Neural progenitor cell (in vitro differentiated cells): ENCODE measurements around the gene AMD1. TPM values are rescaled to one million over a fixed set of nuclear protein-coding genes. Genes with fewer than 3 reads are reported as not detected.

Experiments
- DNase-seq: peaks from one replicate; pipeline ENCODE4 v3.0.0-alpha.2; 2016; ENCODE audit warnings: low spot score
- H2AFZ ChIP-seq: fragments of 200-600 bp; sonication (generic); replicated peaks from 2 replicates; pipeline ENCODE4 v1.6.1; 2016; ENCODE audit warnings: antibody characterized with exemption
- H3F3A ChIP-seq: fragments of 200-600 bp; sonication (generic); 2 replicates; pipeline ENCODE4 v1.6.1; 2016; ENCODE audit warnings: antibody characterized with exemption, low read depth
- H3K27ac ChIP-seq: fragments of 200-600 bp; sonication (generic); 2 replicates; pipeline ENCODE4 v1.5.1; 2016; ENCODE audit warnings: mild to moderate bottlenecking
- H3K27me3 ChIP-seq: fragments of 200-600 bp; sonication (generic); 2 replicates; pipeline ENCODE4 v1.6.1; 2016; ENCODE audit warnings: mild to moderate bottlenecking, moderate library complexity
- H3K36me3 ChIP-seq: fragments of 200-600 bp; sonication (generic); 2 replicates; pipeline ENCODE4 v1.5.1; 2016
- H3K4me1 ChIP-seq: fragments of 200-600 bp; sonication (generic); 2 replicates; pipeline ENCODE4 v1.6.1; 2016; ENCODE audit warnings: mixed run types
- H3K4me2 ChIP-seq: fragments of 200-600 bp; sonication (generic); 2 replicates; pipeline ENCODE4 v1.6.1; 2016
- H3K4me3 ChIP-seq: fragments of 200-600 bp; sonication (generic); 2 replicates; pipeline ENCODE4 v1.5.1; 2016
- H3K79me2 ChIP-seq: fragments of 200-600 bp; sonication (generic); 2 replicates; pipeline ENCODE4 v1.6.1; 2016; ENCODE audit warnings: low read depth
- H3K9ac ChIP-seq: fragments of 200-600 bp; sonication (generic); 2 replicates; pipeline ENCODE4 v1.6.1; 2016
- H3K9me3 ChIP-seq: fragments of 200-600 bp; sonication (generic); 2 replicates; pipeline ENCODE4 v1.5.1; 2016; ENCODE audit warnings: low read depth
- H4K20me1 ChIP-seq: fragments of 200-600 bp; sonication (generic); 2 replicates; pipeline ENCODE4 v1.6.1; 2016; ENCODE audit warnings: low read depth
- H3K27ac Mint-ChIP-seq: 3 replicates; pipeline ENCODE4 v1.8.0; 2021; ENCODE audit warnings: mixed read lengths
- H3K27me3 Mint-ChIP-seq: 2 replicates; pipeline ENCODE4 v1.8.0; 2022; ENCODE audit warnings: low read depth, mild to moderate bottlenecking, inconsistent platforms, moderate library complexity, mixed read lengths; ENCODE audit not compliant: insufficient read depth
- H3K36me3 Mint-ChIP-seq: 3 replicates; pipeline ENCODE4 v1.8.0; 2021; ENCODE audit warnings: mixed read lengths
- H3K4me1 Mint-ChIP-seq: 3 replicates; pipeline ENCODE4 v1.8.0; 2021; ENCODE audit warnings: mixed read lengths
- H3K4me3 Mint-ChIP-seq: 3 replicates; pipeline ENCODE4 v1.8.0; 2021; ENCODE audit warnings: mild to moderate bottlenecking, moderate library complexity, mixed read lengths
- H3K9me3 Mint-ChIP-seq: 3 replicates; pipeline ENCODE4 v1.8.0; 2020; ENCODE audit warnings: mixed read lengths
- CTCF ChIP-seq: fragments of 200-600 bp; sonication (generic); IDR thresholded peaks from 2 replicates; pipeline ENCODE4 v1.5.1; 2017; ENCODE audit warnings: antibody characterized with exemption, mild to moderate bottlenecking
- EZH2 ChIP-seq: fragments of 200-600 bp; sonication (generic); IDR thresholded peaks from 2 replicates; pipeline ENCODE4 v1.6.1; 2017; ENCODE audit warnings: antibody characterized with exemption, mild to moderate bottlenecking, moderate library complexity
- EZH2phosphoT487 ChIP-seq: fragments of 200-600 bp; sonication (generic); IDR thresholded peaks from 2 replicates; pipeline ENCODE4 v1.6.1; 2017; ENCODE audit warnings: antibody characterized with exemption
- total RNA-seq: library from RNA; depleted of rRNA; stranded (reverse); fragments of >200 nt; gene quantifications from 2 replicates; pipeline ENCODE4 v1.2.3, GENCODE V29; 2015; ENCODE audit warnings: low replicate concordance

The AMD1 gene
- total RNA-seq, 1 donor from 2014 or later, result 142 TPM

- no peak for DNase-seq
- no peaks in the 10 kb centered on the region for H3K27me3 Mint-ChIP-seq
- H3K4me1 ChIP-seq, result peaks cover 27% of the 10 kb centered on the region
- H3F3A ChIP-seq, result peaks cover 10% of the 10 kb centered on the region
- H3K27ac Mint-ChIP-seq, result no peak overlapping the region
- TF ChIP-seq EZH2 (no peak), CTCF (no peak), EZH2phosphoT487 (no peak)
- no peak overlapping the region for H3K9ac ChIP-seq
- H3K4me3 ChIP-seq, result no peak overlapping the region
- H3K79me2 ChIP-seq, result peaks cover 100% of the 10 kb centered on the region
- H4K20me1 ChIP-seq, result peaks cover 100% of the 10 kb centered on the region
- H3K9me3 Mint-ChIP-seq, result peaks cover 9% of the 10 kb centered on the region
- peak overlapping the region; percentile 23 for H3K27ac ChIP-seq
- no peaks in the 10 kb centered on the region for H3K36me3 ChIP-seq
- no peak overlapping the region for H3K4me2 ChIP-seq
- H3K9me3 ChIP-seq, result no peaks in the 10 kb centered on the region
- peaks cover 38% of the 10 kb centered on the region for H3K36me3 Mint-ChIP-seq
- H3K27me3 ChIP-seq, result no peaks in the 10 kb centered on the region
- H2AFZ ChIP-seq, result no peak overlapping the region
- H3K4me3 Mint-ChIP-seq, result no peak overlapping the region
- H3K4me1 Mint-ChIP-seq, result peaks cover 33% of the 10 kb centered on the region
Measured at GRCh38 chr6:110882274-110882619, 7.7 kb downstream of the AMD1 start.

- Mint-ChIP-seq H3K36me3 (peaks cover 40% of the 10 kb centered on the region), H3K27me3 (no peaks in the 10 kb centered on the region), H3K9me3 (peaks cover 9% of the 10 kb centered on the region), H3K4me3 (no peak overlapping the region), H3K4me1 (peaks cover 25% of the 10 kb centered on the region), H3K27ac (no peak overlapping the region)
- TF ChIP-seq EZH2phosphoT487, result no peak
- no peak for TF ChIP-seq EZH2
- no peak for TF ChIP-seq CTCF
- Histone ChIP-seq H3K79me2 (peaks cover 100% of the 10 kb centered on the region), H2AFZ (no peak overlapping the region), H3K9me3 (no peaks in the 10 kb centered on the region), H3K27ac (no peak overlapping the region), H4K20me1 (peaks cover 100% of the 10 kb centered on the region), H3K36me3 (no peaks in the 10 kb centered on the region), H3K27me3 (no peaks in the 10 kb centered on the region), H3F3A (peaks cover 10% of the 10 kb centered on the region), H3K4me3 (no peak overlapping the region), H3K9ac (no peak overlapping the region), H3K4me1 (peaks cover 20% of the 10 kb centered on the region), H3K4me2 (no peak overlapping the region)
- no peak for DNase-seq
Measured at GRCh38 chr6:110882824-110883554, 8.4 kb downstream of the AMD1 start.

- Mint-ChIP-seq H3K27me3 (no peaks in the 10 kb centered on the region), H3K4me3 (no peak overlapping the region), H3K27ac (no peak overlapping the region), H3K9me3 (peaks cover 9% of the 10 kb centered on the region), H3K4me1 (peaks cover 12% of the 10 kb centered on the region), H3K36me3 (peaks cover 43% of the 10 kb centered on the region)
- Histone ChIP-seq H3F3A (peaks cover 16% of the 10 kb centered on the region), H2AFZ (no peak overlapping the region), H4K20me1 (peaks cover 99% of the 10 kb centered on the region), H3K9me3 (no peaks in the 10 kb centered on the region), H3K36me3 (peaks cover 6% of the 10 kb centered on the region), H3K79me2 (peaks cover 100% of the 10 kb centered on the region), H3K27ac (no peak overlapping the region), H3K4me3 (no peak overlapping the region), H3K9ac (no peak overlapping the region), H3K27me3 (no peaks in the 10 kb centered on the region), H3K4me2 (no peak overlapping the region), H3K4me1 (peaks cover 6% of the 10 kb centered on the region)
- DNase-seq, result no peak
- TF ChIP-seq EZH2phosphoT487 (no peak), CTCF (no peak), EZH2 (no peak)
Measured at GRCh38 chr6:110884321-110884720, 9.7 kb downstream of the AMD1 start.
